OCI-LY1 (cell line): ENCODE data around the gene CSTB.

Experiments used
- H2AFZ ChIP-seq: fragments of 200-600 bp; sonication (generic), shearing (Covaris generic); 2 replicates; pipeline ENCODE4 v1.6.0; 2014; ENCODE audit warnings: antibody characterized with exemption, mild to moderate bottlenecking, low read length
- H3F3A ChIP-seq: fragments of 200-600 bp; sonication (generic), shearing (Covaris generic); 2 replicates; pipeline ENCODE4 v1.6.0; 2014; ENCODE audit warnings: mild to moderate bottlenecking, antibody characterized with exemption, low read length, moderate library complexity; ENCODE audit not compliant: insufficient read depth
- H3K27ac ChIP-seq: fragments of 200-600 bp; sonication (generic); 2 replicates; pipeline ENCODE4 v1.5.1; 2014; ENCODE audit warnings: low read length, mixed run types, mild to moderate bottlenecking, low read depth; ENCODE audit not compliant: poor library complexity, severe bottlenecking
- H3K27me3 ChIP-seq: fragments of 200-600 bp; sonication (generic); 2 replicates; pipeline ENCODE4 v1.6.0; 2014; ENCODE audit warnings: antibody characterized with exemption, mild to moderate bottlenecking, low read length, moderate library complexity; ENCODE audit not compliant: insufficient read depth
- H3K36me3 ChIP-seq: fragments of 200-600 bp; sonication (generic); 2 replicates; pipeline ENCODE4 v1.6.1; 2014; ENCODE audit warnings: mild to moderate bottlenecking, antibody characterized with exemption, low read length, moderate library complexity, mixed read lengths; ENCODE audit not compliant: insufficient read depth
- H3K4me1 ChIP-seq: fragments of 200-600 bp; sonication (generic); 2 replicates; pipeline ENCODE4 v1.5.1; 2014; ENCODE audit warnings: mild to moderate bottlenecking, low read length, moderate library complexity; ENCODE audit not compliant: insufficient read depth, severe bottlenecking
- H3K4me2 ChIP-seq: fragments of 200-600 bp; sonication (generic), shearing (Covaris generic); 2 replicates; pipeline ENCODE4 v1.6.1; 2014; ENCODE audit warnings: low read length
- H3K4me3 ChIP-seq: fragments of 200-600 bp; sonication (generic); 2 replicates; pipeline ENCODE4 v1.5.1; 2014; ENCODE audit warnings: low read length, low read depth, mild to moderate bottlenecking, mixed read lengths; ENCODE audit not compliant: poor library complexity, severe bottlenecking
- H3K79me2 ChIP-seq: fragments of 200-600 bp; shearing (Covaris generic); 2 replicates; pipeline ENCODE4 v1.6.1; 2016; ENCODE audit warnings: mixed run types, low read length, mixed read lengths; ENCODE audit not compliant: insufficient read depth
- H3K9ac ChIP-seq: fragments of 200-600 bp; sonication (generic), shearing (Covaris generic); 2 replicates; pipeline ENCODE4 v1.6.1; 2014; ENCODE audit warnings: mild to moderate bottlenecking, low read length, mixed read lengths
- H3K9me2 ChIP-seq: fragments of 200-600 bp; sonication (generic), shearing (Covaris generic); 2 replicates; pipeline ENCODE4 v1.6.1; 2014; ENCODE audit warnings: low read depth, mild to moderate bottlenecking, low read length, mixed read lengths
- H3K9me3 ChIP-seq: fragments of 200-600 bp; shearing (Covaris generic); 2 replicates; pipeline ENCODE4 v1.6.1; 2014; ENCODE audit warnings: low read length, mixed read lengths
- H4K20me1 ChIP-seq: fragments of 200-600 bp; sonication (generic), shearing (Covaris generic); 2 replicates; pipeline ENCODE4 v1.6.0; 2016; ENCODE audit warnings: mild to moderate bottlenecking, low read length; ENCODE audit not compliant: insufficient read depth
- EZH2 ChIP-seq: fragments of 200-600 bp; sonication (generic), shearing (Covaris generic); IDR thresholded peaks from 2 replicates; pipeline ENCODE4 v1.8.0; 2017; ENCODE audit warnings: borderline replicate concordance, mixed run types, mild to moderate bottlenecking, antibody characterized with exemption, low read length, moderate library complexity, mixed read lengths
- TF ChIP-seq, protein P1 (sequence below): fragments of 200-600 bp; sonication (generic), shearing (Covaris generic); IDR thresholded peaks from 2 replicates; pipeline ENCODE4 v1.5.1; 2017; ENCODE audit warnings: mild to moderate bottlenecking, antibody characterized with exemption, low read length, moderate library complexity, mixed read lengths

The CSTB gene

GRCh38 chr21:43794857-43795256 lies 18.7 kb upstream of the CSTB start:
- no peaks in the 10 kb centered on the region for H3F3A ChIP-seq
- no peak overlapping the region for H3K4me2 ChIP-seq
- no peak overlapping the region for H3K4me3 ChIP-seq
- H4K20me1 ChIP-seq, result no peaks in the 10 kb centered on the region
- peaks cover 93% of the 10 kb centered on the region for H3K36me3 ChIP-seq
- no peaks in the 10 kb centered on the region for H3K9me2 ChIP-seq
- no peak overlapping the region for H3K27ac ChIP-seq
- peaks cover 14% of the 10 kb centered on the region for H3K4me1 ChIP-seq
- no peaks in the 10 kb centered on the region for H3K9me3 ChIP-seq
- no peak for TF ChIP-seq EZH2
- TF ChIP-seq, protein P1, sequence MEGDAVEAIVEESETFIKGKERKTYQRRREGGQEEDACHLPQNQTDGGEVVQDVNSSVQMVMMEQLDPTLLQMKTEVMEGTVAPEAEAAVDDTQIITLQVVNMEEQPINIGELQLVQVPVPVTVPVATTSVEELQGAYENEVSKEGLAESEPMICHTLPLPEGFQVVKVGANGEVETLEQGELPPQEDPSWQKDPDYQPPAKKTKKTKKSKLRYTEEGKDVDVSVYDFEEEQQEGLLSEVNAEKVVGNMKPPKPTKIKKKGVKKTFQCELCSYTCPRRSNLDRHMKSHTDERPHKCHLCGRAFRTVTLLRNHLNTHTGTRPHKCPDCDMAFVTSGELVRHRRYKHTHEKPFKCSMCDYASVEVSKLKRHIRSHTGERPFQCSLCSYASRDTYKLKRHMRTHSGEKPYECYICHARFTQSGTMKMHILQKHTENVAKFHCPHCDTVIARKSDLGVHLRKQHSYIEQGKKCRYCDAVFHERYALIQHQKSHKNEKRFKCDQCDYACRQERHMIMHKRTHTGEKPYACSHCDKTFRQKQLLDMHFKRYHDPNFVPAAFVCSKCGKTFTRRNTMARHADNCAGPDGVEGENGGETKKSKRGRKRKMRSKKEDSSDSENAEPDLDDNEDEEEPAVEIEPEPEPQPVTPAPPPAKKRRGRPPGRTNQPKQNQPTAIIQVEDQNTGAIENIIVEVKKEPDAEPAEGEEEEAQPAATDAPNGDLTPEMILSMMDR, result no peak
- no peaks in the 10 kb centered on the region for H3K27me3 ChIP-seq
- no peak overlapping the region for H2AFZ ChIP-seq
- H3K9ac ChIP-seq, result no peak overlapping the region
- peaks cover 19% of the 10 kb centered on the region for H3K79me2 ChIP-seq

GRCh38 chr21:43794311-43794710 lies 18.2 kb upstream of the CSTB start:
- no peak overlapping the region for H3K4me2 ChIP-seq
- peaks cover 89% of the 10 kb centered on the region for H3K36me3 ChIP-seq
- H3K9me3 ChIP-seq, result no peaks in the 10 kb centered on the region
- no peaks in the 10 kb centered on the region for H4K20me1 ChIP-seq
- H3K27me3 ChIP-seq, result no peaks in the 10 kb centered on the region
- no peaks in the 10 kb centered on the region for H3K9me2 ChIP-seq
- peaks cover 21% of the 10 kb centered on the region for H3K79me2 ChIP-seq
- H3K9ac ChIP-seq, result no peak overlapping the region
- no peak overlapping the region for H3K27ac ChIP-seq
- peaks cover 14% of the 10 kb centered on the region for H3K4me1 ChIP-seq
- no peak overlapping the region for H2AFZ ChIP-seq
- TF ChIP-seq EZH2, result no peak
- TF ChIP-seq, protein P1, result no peak
- H3F3A ChIP-seq, result no peaks in the 10 kb centered on the region
- no peak overlapping the region for H3K4me3 ChIP-seq

- no peak for TF ChIP-seq EZH2
- TF ChIP-seq, protein P1, result no peak
- H4K20me1 ChIP-seq, result no peaks in the 10 kb centered on the region
- no peak overlapping the region for H3K9ac ChIP-seq
- no peak overlapping the region for H3K4me3 ChIP-seq
- peaks cover 20% of the 10 kb centered on the region for H3K4me1 ChIP-seq
- H3K27me3 ChIP-seq, result no peaks in the 10 kb centered on the region
- peaks cover 78% of the 10 kb centered on the region for H3K36me3 ChIP-seq
- no peaks in the 10 kb centered on the region for H3F3A ChIP-seq
- no peaks in the 10 kb centered on the region for H3K9me2 ChIP-seq
- no peak overlapping the region for H2AFZ ChIP-seq
- H3K79me2 ChIP-seq, result peaks cover 21% of the 10 kb centered on the region
- no peaks in the 10 kb centered on the region for H3K9me3 ChIP-seq
- H3K27ac ChIP-seq, result no peak overlapping the region
- H3K4me2 ChIP-seq, result no peak overlapping the region
Measured at GRCh38 chr21:43793243-43793642, 17.1 kb upstream of the CSTB start.
